ENCODE data around the gene TMEM244.
"Not testable (repeated sequence)": the region's sequence is repeated elsewhere in the genome, so short reads cannot be mapped to it uniquely, and the experiment has no call there.

The TMEM244 gene

DNA sequence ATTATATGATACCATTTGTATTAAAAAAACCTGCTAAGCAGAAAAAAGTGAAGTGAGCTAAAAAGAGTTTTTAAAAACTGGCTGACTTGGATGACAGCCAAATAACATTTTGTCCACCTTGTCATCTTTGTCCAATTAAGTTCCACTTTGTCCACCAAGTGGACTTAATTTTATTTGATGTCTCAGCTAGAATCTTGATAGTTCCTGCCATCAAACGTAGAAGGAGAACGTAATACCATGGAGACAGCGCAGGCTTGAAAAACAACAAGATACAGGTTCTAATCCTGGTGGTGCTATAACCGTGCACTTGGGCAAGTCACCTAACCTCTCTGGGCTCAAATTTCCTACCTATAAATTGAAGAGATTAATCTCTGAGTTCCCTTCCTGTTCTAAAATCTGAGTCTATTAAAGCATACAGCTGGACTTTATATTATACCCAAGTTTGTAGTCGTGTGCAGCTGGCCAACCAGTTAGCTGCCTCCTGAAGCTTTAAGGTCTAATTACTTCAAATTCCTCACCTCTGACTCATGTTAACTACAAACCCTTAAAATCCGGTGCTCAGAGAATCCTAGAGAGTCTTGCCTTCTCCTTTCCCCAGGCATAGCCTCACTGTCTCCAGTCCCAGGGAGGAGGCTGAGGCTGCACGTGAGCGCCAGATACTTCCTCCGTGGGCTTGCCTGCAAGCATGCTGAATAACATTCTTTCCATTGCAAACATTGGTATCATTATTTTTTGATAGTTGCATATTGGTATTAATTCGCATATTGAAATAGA, 16.8 kb downstream of the TMEM244 start:
- intact Hi-C loops (cut with DNase I; ENCODE audit: low total_unique reads) = no loop called here
- TF ChIP-seq, protein P1, sequence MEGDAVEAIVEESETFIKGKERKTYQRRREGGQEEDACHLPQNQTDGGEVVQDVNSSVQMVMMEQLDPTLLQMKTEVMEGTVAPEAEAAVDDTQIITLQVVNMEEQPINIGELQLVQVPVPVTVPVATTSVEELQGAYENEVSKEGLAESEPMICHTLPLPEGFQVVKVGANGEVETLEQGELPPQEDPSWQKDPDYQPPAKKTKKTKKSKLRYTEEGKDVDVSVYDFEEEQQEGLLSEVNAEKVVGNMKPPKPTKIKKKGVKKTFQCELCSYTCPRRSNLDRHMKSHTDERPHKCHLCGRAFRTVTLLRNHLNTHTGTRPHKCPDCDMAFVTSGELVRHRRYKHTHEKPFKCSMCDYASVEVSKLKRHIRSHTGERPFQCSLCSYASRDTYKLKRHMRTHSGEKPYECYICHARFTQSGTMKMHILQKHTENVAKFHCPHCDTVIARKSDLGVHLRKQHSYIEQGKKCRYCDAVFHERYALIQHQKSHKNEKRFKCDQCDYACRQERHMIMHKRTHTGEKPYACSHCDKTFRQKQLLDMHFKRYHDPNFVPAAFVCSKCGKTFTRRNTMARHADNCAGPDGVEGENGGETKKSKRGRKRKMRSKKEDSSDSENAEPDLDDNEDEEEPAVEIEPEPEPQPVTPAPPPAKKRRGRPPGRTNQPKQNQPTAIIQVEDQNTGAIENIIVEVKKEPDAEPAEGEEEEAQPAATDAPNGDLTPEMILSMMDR (IDR thresholded peaks at IDR 0.05) = no peak
- H3K27me3 ChIP-seq = no peaks in the 10 kb centered on the region

DNA sequence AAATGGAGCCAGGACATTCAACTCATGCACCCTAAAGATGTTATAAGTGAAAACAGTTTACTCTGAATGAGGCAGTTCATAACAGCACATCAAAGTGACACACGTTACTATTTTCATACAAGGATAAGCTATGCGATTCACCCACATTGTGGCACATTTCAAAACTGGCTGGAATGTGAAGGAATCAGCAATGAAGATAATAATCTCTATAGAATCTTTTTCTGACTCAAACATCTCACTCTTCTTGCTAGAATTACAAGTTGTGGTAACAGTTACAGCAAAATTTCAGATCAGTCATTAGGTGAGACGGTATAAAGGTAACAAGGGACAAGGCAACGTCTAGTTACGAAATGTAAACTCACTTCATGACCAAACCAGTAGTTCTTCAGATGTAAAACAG, 17.5 kb downstream of the TMEM244 start:
- intact Hi-C loops (cut with DNase I; ENCODE audit: low total_unique reads) = no loop called here
- TF ChIP-seq, protein P1 (IDR thresholded peaks at IDR 0.05) = no peak

More for the DNA sequence above, 16.8 kb downstream of the TMEM244 start:
- Histone ChIP-seq H3K4me1 (no peaks in the 10 kb centered on the region), H3K9me3 (no peaks in the 10 kb centered on the region), H3K4me3 (no peak overlapping the region), H3K36me3 (no peaks in the 10 kb centered on the region), H3K27ac (no peak overlapping the region)
- no peak for DNase-seq

DNA sequence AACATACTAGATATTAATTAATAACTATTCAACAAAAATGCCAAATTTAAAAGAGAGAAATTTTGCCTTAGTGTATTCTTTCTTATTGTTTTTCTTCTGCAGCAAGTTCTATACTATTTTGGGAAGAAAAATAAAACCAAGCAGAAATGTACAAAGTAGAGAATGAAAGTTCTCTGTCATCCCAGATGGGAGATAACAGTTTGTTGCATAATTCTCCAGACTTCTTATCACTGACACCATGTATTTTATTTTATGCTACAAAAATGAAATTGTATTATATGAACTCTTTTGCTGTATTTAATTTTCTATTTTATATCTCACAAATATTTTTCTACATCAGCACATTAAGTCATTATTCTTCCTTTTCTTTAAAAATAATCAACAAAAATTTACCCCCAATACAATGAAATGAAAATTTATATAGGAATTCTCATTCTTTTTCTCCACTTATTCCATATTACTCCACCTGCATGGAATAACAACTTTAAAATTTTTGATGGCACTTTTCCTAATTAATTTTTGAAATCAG, 18.2 kb downstream of the TMEM244 start:
- Histone ChIP-seq H3K27ac (no peak overlapping the region), H3K4me1 (no peaks in the 10 kb centered on the region), H3K4me3 (no peak overlapping the region), H3K9me3 (no peaks in the 10 kb centered on the region), H3K27me3 (no peaks in the 10 kb centered on the region), H3K36me3 (no peaks in the 10 kb centered on the region)
- DNase-seq = no peak
- intact Hi-C loops (cut with DNase I; ENCODE audit: low total_unique reads) = no loop called here
- TF ChIP-seq, protein P1 (IDR thresholded peaks at IDR 0.05) = no peak

More for the DNA sequence above, 17.5 kb downstream of the TMEM244 start:
- Histone ChIP-seq H3K36me3 (no peaks in the 10 kb centered on the region), H3K27me3 (no peaks in the 10 kb centered on the region), H3K27ac (no peak overlapping the region), H3K9me3 (no peaks in the 10 kb centered on the region), H3K4me1 (no peaks in the 10 kb centered on the region), H3K4me3 (no peak overlapping the region)
- DNase-seq = no peak

DNA sequence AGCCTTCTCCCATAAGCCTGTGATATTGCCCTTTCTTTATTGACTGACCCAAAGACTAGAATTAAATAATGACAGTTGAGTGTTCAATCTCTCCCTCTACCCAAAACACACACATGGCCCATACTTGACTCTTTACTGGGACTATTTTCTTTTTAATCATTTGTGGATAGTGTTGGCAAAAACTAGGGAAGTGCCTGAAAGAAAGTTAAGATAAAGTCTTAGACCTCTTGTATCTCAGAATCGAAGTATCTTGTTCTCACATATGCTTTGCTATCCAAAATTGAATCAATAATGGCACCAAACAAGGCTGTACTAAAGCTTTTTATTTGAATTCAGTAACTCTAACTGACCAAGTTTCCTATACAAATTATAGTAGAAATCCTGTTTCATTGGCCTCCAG, 19.0 kb downstream of the TMEM244 start:
- Histone ChIP-seq H3K36me3 (no peaks in the 10 kb centered on the region), H3K4me1 (no peaks in the 10 kb centered on the region), H3K27ac (no peak overlapping the region), H3K4me3 (no peak overlapping the region), H3K27me3 (no peaks in the 10 kb centered on the region), H3K9me3 (no peaks in the 10 kb centered on the region)
- TF ChIP-seq, protein P1 (IDR thresholded peaks at IDR 0.05) = no peak
- intact Hi-C loops (cut with DNase I; ENCODE audit: low total_unique reads) = no loop called here
- no peak for DNase-seq

DNA sequence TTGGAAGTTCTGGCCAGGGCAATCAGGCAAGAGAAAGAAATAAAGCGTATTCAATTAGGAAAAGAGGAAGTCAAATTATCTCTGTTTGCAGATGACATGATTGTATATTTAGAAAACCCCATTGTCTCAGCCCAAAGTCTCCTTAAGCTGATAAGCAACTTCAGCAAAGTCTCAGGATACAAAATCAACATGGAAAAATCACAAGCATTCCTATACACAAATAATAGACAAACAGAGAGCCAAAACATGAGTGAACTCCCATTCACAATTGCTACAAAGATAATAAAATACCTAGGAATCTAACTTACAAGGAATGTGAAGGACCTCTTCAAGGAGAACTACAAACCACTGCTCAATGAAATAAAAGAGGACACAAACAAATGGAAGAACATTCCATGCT, 21.6 kb downstream of the TMEM244 start:
- intact Hi-C loops (cut with DNase I; ENCODE audit: low total_unique reads); H3K27me3 ChIP-seq: not testable (repeated sequence)

DNA sequence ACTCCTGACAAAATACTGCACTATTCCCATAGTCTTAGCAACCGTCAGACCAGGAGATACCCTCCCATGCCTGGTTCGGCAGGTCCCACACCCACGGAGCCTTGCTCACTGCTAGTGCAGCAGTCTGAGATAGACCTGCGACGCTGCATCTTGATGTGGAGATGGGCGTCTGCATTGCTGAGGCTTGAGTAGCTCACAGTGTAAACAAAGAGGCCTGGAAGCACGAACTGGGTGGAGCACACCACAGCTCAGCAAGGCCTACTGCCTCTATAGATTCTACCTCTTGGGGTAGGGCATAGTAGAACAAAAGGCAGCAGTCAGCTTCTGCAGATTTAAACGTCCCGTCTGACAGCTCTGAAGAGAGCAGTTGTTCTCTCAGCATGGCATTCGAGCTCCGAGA, 25.4 kb downstream of the TMEM244 start:
- Histone ChIP-seq H3K9me3 (no peaks in the 10 kb centered on the region), H3K4me1 (no peaks in the 10 kb centered on the region), H3K27me3 (no peaks in the 10 kb centered on the region), H3K36me3 (no peaks in the 10 kb centered on the region), H3K4me3 (no peak overlapping the region), H3K27ac (no peak overlapping the region)
- DNase-seq = no peak
- intact Hi-C loops (cut with DNase I; ENCODE audit: low total_unique reads) = no loop called here
- TF ChIP-seq, protein P1 (IDR thresholded peaks at IDR 0.05) = no peak

More for the DNA sequence above, 21.6 kb downstream of the TMEM244 start:
- H3K4me3 ChIP-seq, H3K27ac ChIP-seq, H3K36me3 ChIP-seq, H3K9me3 ChIP-seq, DNase-seq, H3K4me1 ChIP-seq: not testable (repeated sequence)

Measured in tibial artery (tissue), 4 donors.